Activated CD4-positive, alpha-beta T cell treated with anti-CD3 and anti-CD28 coated beads, Interleukin-2, amount 50 U/mL, for 48 hours (primary cell): ENCODE results near the gene NEUROD6.

Source experiments
- DNase-seq, 2 experiments: peaks; one replicate each; pipeline ENCODE4 v3.0.0-alpha.2; 2020

The NEUROD6 gene

DNA sequence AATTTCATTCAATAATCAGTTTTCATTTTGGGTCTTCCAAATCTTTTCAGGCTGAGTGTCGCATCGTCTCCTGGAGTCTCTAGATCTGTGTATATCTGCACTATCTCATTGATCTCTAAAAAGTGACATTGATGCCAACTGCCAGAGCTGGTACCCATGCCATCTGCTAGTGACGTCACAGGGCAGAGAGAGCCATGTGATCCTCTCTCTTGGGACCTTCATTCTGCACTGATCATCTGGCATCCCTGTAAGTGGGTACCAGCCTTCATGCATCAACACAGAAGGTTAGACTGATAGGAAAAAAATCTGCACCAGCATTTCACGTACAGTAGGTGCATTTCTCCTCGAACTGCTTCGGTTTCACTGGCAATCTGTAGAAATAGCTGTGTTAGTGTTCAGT is at the start of gene NEUROD6:
Gene NEUROD6 (minus strand): TSS at position 124 of the 400 bp plus-strand sequence. CDS start 1,458 bp downstream, outside the sequence.
- no peak for DNase-seq

DNA sequence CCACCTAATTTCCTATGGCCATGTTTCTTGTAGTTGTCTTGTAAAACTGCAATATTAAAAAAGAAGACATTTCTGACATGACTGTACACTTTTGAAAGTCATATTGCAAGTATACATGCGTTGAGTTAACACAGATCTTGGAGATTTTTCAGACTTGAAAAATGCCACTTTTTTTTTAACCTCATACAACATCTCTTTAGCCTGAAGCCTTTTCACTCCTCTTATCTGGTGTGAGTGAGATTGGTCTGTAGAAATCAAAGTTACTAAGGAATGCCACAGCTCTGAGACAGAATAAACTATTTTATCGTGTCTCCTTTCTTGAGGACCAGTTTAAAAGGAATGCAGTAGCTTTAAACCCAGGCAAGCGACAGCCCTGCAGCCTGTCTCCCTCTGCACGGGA is 43.9 kb upstream of the NEUROD6 start:
- no peak for DNase-seq

DNA sequence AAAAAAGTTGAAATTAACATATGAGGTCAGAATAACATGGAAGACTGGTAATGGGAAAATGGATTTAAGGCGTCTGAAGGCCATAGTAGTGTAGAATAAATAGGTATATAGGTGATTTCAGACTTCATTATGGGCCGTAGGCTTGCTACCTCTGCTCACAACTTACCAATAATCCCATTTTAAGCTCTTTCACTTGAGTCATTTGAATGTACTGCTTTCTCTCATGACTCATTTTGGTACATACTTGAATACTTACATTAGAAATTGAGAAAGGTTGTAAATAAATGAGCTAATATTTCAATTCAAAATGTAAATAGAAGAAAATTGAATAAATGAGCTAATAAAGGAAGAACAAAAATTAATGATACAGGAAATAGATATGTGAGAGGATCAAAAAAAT is 42.2 kb upstream of the NEUROD6 start:
- no peak for DNase-seq

DNA sequence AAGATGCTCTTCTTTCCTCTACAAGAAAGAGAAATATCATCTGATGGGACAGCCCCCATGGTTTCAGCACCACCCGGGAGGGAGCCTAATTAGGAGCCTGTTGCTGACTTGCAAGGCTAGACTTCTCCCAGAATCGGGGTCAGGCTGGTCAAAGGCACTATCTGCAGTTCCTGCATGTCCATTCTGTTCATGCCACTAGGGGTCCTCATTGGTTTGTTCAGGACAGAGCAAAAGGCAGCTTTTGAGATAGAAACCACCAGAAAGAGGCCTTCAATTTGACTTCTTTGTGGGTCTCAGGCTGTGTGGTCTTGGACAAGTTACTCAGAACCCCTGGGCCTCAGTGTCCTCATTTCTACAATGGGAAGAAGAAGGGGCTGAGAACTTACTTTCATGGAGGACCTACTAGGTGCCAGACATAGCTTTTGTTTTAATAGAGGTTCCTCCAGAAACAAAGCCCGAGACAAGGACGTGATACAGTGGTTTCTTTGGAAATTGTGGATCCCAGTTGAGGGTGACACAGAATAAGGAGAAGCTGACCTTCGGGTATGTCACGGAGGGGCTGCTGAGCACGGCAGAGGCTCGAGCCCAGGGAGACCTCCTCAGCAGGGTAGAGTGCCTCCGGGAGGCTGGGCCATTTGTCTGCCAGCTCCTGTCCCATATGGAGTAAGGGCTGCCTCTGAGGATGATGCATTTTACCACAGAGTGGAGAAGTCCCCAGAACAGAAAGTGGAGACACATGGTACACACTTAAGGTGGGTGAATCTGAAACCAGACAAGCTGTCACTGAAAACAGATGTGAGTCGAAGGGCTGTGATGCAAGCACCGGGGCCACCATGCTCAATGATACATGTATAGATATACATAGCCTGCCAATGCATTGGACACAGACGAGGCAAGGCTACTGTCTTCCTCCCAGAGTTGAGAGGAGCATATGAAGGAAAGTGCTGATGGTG is 33.1 kb upstream of the NEUROD6 start:
- peak in 1 of 2 experiments; percentile 4 for DNase-seq

DNA sequence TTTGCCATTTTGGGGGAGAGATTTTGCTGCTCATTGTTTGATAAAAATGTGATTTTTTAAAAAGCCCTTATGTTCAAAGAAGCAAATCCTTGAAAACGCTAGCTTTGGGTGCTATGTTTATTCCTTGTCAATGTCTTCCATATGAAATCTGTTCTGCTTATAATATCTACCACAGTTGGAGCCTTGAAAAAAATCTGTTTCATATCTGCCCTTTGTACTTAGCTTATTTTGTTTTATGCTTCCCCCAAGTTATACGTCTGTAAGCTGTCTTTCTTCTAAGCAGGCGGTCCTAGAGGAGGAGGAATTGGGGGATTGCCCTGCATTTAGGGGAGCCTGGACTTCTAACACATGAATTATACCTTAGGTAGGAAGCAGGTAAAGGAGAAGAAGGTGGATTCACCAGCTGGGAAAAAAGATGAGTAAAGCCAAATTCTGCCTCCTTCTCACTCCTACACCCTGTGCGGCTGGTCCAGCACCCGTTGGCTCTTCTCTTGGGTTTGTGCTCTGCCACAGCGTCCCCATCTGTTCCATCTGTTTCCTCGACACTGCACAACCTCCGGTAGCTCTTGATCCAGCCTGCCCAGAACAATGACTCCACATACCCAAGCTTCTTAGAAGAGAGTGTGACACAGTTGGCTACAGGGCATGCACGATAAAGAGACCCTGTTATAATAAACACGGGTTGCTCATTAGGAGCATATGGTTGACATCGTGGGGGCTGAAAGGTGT is 31.9 kb upstream of the NEUROD6 start:
- no peak for DNase-seq

DNA sequence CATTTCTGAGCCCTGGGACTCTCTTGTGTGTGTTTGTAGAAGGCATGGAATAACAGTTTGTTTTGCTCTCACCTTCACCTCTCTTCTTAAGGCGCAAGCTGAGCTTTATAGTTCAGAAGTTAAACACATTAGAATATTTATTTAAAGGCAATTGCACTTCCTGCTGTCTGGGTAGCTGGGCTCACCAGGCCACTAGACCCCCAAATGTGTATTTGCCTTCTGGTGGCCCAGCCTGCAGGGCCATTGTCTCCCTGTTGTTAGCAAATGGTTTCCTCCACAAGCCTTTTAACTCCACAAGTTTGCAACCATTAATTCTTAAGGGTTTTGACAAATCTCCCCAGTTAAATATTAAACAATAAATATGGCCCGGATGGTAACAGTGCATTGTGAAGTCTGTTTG is 31.1 kb upstream of the NEUROD6 start:
- no peak for DNase-seq

DNA sequence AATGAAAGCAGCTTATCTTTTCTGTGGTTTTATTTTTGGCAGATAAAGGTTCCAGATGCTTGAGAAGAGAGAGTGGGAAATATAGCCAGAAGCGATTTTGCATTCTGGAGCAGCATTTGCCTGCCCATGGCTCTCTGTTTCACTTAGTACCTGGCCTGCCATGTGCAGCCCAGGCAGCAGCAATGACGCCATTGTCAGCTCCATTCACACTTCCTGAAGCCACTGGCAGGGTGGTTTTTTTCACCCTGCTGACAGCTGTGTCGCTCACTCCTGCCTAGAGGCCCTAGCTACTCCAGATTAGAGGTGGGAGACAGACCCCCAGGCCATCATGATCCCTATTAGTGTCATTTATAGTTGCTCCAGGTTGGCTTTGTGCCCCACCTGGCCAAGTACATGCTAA is 30.1 kb upstream of the NEUROD6 start:
- DNase-seq = no peak

DNA sequence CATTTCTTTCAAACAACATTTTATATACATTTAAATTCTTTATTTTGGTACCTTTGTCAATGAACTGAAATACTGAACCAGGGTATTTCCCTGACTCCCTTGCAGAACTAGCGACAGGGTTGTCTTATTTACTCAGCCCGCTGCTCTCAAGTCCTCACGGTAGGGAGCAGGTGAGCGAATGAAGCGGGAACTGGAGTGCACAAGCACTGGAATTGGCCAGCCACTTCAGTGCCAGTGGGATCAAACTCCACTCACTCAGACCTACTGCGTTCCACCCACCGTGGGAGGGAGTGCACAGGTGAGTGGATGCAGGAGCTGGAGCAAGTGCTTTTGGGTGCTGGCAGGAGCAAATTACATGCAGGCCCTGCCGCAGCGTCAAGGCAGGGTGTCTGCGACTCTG is 28.1 kb upstream of the NEUROD6 start:
- no peak for DNase-seq

DNA sequence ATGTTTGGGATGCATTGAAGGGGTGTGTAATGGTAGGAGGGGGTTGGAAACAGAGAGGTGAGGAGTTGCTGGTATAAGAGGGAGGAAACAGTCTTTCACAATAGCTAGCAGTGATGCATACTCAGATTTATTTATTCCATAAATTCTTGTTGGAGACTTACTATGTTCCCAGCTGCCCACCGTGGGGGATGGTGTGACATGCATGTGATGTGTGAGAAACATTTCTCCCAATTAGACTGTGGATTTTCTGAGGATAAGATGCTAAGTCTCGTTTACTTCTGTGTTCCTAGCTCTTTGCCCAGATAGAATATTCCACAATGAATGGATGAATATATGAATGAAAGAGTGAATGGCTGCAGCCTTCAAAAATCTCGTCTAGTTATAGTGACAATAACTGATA is 23.0 kb upstream of the NEUROD6 start:
- DNase-seq = no peak

DNA sequence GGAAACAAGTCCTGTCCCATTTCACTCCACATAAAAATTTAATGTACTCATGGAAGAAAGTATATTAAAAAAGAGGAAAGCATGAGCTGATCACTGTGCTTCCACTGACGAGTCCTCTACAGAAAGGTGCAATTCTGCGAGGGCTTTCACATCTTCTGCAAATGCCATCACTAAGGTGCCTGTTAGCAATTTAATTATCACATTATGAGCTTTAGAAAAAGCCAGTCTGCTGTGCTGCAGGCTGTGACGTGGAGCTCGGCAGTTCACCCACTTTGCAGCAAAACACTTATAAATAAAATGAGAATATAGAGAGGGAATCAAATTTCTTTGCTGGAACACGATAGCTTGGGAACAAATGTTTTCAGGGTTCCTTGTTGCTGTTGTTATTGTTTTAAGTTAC is 22.5 kb upstream of the NEUROD6 start:
- no peak for DNase-seq

DNA sequence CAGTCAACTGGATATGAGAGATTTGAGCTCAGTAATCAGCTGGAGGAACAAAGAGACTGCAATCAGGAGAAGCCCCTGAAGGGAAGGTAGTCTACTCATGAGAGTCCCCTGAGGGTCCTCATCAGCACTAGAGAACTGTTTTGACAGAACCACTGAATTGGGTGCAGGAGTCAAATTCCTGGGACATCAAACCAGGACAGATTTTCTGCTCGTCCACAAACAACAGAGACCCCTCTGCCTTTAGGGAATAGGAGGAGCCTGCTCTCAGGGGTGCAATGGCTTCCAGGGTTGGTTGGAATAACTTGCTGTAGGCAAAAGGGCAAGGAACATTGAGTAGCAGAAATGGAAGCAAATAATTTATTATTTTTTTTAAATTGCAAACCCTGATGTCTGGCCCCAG is 21.9 kb upstream of the NEUROD6 start:
- no peak for DNase-seq

DNA sequence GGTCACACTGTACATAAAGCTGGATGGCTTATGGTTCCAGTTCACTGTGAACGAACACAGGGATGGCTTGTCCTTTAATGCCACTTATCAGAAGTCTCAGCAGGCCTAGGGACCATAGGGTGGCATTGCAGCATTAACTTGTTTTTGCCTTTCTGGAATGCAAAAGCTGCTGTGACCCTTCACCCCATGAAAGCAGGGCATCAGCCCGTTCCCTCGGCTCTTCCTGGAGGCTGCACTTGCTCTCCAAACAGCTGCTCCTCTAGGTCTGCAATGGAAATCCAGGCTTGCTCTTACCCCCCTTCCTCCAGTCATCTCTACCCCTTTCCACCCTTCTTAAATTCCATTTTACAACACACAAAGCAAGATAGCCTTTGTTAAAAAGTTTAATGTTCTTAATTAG is 17.9 kb upstream of the NEUROD6 start:
- no peak for DNase-seq

DNA sequence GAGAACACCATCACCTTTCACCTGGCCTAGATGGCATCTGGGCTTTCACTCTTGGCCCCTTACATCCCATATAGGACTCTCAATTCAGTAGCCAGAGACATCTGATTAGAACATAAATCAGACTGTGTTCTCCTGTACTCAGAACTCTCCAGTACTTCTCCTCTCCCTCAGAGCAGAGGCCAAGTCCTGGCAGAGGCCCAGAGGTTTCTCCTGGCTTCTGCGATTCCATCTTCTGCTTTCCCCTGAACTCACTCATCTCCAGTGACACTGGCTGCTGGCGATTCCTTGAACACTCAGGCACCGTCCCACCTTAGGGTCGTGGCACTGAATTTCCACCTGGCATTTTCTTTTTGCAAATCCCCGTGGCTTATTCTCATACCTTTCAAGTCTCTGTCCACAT is 4.9 kb upstream of the NEUROD6 start:
- no peak for DNase-seq

DNA sequence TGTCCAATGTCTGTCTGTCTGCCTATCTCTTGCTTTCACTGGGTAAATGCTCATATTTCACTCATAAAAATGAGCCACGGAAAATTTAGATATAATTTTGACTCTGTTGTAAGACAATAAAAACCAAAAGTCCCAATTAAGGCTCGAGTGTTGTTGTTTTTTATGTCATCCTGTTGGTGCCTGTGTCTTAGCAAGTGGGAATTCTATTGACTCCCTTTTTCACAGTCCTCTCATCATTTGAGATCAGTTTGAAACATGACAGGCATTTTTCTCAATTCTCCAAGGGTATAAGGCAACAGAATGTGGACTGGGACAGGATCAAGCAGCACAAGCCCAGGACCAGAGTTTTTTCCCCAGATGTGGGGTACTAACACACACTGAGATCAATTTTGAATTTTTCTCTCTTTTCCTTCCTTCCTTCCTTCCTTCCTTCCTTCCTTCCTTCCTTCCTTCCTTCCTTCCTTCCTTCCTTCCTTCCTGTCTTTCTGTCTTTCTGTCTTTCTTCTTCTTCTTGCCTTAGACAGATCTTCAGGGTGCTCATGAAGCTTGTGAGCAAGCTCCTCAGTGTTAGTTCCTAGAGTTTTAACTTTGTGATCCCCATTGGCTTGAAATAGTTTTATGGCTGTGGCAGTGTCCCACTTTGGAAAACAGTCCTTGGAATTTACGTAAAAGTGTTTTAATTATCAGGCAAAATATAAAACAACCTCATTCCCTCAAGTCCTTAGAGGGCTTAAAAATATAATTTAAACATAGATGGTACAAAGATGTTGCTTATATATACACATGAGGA is 3.2 kb upstream of the NEUROD6 start:
- DNase-seq = no peak

DNA sequence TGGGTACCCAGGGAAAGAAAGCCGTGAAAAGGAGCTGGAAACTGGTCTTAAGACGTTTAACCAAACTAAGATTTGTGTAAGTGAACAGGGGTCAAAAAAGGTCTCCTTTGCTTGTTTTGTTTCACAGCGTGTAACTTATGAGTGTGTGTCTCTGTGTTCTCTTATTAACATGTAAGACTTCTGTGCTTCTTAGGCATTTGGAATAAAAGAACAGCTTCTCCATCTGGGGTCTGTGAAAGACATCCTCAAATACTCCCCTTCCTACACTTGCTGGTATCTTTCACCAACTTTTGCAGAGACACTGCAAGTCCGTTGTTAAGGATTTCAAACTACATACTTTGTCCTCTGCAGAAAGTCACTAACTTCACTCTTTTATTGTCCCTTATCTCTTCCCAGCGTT is 615 bp upstream of the NEUROD6 start:
- DNase-seq = no peak

DNA sequence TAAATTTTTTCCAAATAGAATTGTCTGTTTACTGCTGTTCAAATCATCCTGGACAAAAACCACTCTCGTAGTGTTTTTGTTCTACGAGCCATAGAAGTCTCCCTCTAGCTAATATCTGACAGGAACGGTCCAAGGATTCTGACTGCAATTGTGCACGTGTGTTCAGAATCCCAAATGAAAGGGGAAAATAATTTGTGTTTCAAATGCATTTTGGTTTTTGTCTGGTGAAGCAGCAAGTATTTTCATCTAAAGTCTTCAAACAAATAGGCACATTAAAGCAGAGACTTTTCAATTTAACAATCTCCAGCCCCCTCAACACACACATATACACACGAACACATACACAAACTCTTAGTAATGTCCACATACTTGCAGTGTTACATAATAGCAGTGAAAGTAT is 475 bp downstream of the NEUROD6 start:
- no peak for DNase-seq

DNA sequence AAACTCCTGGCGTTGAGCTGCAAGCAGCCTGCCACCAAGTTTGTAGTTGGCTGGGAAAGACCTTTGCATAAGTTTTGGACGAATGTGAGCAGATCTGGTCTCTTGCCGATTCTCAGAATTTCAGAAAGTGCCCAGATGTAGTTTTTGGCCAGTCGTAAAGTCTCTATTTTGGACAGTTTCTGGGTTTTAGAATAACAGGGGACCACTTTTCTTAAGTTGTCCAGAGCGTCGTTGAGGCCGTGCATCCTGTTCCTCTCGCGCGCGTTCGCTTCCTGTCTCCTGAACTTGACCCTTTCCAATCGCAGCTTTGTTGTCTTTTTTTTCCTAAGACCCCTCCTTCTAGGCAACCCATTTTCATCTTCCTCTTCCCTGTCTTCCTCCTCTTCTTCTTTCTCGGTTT is 1.8 kb downstream of the NEUROD6 start:
- no peak for DNase-seq

DNA sequence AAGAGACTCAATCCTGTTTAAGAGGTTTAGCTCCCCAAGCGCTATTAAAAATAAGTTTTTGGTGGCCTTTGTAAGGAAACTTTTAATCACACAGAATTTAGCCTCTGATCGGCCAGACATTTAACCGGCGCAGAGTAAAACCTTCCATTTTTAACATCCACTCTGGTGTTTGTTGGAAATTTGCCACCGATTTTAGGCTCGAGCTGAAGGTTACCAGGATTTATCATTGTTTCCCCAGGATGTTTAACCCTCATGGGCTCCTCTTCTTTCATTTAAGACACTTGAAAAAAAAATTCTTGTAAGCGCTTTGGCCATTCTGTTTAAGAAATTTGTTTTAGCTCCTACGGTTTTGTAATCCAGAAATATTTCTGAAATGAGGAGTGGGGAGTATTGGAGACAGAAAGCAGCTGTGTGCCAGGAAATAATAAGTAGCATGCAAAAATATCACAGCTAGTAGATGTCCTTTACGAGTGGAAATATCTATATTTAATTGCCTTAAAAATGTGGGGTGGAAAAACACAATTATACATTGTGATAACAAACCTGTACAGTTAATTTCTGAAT is 3.4 kb downstream of the NEUROD6 start:
- no peak for DNase-seq

DNA sequence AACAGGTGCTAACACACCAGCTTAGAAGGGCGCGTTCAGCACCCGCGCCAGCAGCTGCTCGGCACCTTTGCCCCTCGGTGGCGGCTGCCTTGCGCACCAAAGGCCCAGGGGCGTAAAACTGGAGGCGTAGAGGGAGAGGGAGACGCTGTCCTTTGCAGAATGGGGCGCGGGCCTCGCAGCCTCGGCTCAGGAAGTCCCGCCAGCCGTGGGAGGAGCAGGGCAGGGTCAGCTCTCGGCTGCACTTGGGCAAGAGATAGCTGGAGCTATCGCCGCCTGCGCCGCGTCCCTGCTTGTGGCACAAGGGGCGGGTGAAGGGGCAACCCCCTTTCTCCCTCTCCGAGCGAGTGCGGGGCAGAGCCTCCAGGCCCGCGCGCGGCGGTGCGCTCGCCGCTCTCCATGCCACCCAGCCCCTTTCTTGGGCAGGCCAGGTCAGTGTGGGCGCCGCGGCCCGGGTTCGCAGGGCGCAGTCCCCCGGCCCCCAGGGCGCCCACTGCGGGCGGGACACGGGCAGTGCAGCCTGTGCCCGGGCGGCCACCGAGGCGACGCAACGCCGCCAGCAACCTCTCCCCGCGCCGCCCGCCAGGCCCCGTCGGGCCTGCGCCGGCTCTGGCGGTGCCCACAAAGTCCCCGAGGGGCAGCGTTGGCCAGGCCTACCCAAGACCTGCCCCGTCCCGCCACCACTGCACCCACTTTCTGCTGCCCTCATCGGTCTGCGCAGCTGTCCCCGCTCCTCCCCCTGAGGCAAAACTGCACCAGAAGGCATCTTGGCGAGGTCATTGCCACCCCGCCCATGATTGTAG is 4.1 kb downstream of the NEUROD6 start:
- DNase-seq = no peak

DNA sequence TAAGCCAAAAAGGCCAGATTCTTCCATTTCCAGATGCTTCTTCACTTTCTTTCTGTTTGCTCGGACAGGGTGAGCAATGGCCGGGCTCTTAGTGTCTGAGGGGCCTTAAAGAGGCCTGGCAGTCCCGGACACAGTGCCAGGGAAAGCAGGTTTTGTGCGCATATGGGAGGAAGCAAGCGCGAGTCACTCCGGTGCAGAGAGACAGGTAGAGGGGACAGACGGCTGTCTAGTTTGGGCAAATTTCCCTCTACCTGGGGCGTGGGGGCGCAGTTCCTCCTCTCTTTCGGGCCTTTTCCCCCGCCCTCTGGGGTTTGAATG is 4.7 kb downstream of the NEUROD6 start:
- no peak for DNase-seq

DNA sequence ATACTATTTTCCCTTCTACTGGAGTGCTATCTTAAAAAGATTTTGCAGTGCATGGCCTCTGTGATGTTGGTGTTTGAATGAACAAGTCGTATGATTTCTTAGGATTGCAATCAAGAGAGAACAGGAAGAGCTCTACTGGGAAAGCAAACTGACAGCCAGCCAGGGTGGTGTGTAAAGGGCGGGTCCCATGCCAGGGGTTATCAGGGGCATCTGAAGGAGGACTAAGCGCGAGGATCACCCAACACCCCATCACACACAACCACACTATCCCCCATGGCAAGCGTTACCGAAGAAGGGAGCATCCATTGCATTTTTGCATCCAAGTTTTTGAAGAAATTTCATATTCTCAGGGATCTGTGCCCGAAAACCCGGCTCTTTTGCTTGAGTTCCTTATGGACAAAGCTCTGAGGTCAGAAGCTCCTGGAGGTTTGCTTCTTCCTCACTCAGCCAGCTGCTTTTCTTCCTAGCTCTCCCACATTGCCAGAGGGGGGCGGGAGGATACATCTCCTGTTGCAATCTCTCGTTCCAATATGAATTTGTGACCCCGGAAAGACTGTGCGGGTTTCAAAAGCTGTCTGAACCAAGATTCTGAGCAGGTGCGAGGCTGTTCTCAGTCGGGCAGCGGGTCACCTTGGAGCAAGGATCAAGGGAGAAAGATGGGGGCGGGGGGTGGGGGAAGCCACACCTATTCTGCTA is 5.2 kb downstream of the NEUROD6 start:
- DNase-seq = no peak

DNA sequence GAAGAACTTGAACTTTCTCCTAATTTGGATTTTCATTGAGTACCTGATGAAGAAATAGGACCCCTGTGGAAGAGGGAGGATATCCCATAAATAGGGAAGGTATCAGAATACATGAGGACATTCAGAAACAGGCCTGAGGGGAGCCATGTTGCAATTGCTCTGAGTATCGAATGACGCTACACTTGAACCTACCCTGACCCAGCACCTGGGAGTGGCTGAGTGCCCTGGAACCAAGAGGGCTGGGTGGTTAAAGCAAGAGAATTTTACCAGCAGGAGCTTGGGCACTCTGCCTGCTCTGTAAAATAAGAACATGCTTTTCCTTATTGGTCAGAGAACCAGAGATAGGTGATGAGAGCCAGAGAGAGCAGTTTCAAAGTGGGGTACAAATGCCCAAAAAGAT is 7.2 kb downstream of the NEUROD6 start:
- DNase-seq = no peak
